SK-N-SH treated with all-trans-retinoic acid at 6 μM for 48 hours (cell line): Measurements from ENCODE around the gene SIK1.
"Not testable (repeated sequence)": the region's sequence is repeated elsewhere in the genome, so short reads cannot be mapped to it uniquely, and the experiment has no call there.

Experiments used
- PATZ1 ChIP-seq: fragments of 250-450 bp; sonication (Bioruptor Pico); IDR thresholded peaks from 2 replicates; pipeline ENCODE4 v1.8.0; 2020; ENCODE audit warnings: mild to moderate bottlenecking, moderate library complexity, borderline replicate concordance
- RARB ChIP-seq: fragments of 250-450 bp; sonication (Bioruptor Pico); IDR thresholded peaks from 2 replicates; pipeline ENCODE4 v1.8.0; 2021; ENCODE audit warnings: mild to moderate bottlenecking, moderate library complexity
- TOX ChIP-seq: fragments of 250-450 bp; sonication (Bioruptor Pico); IDR thresholded peaks from 2 replicates; pipeline ENCODE4 v1.8.0; 2021; ENCODE audit warnings: mild to moderate bottlenecking, moderate library complexity, borderline replicate concordance
- ZNF70 ChIP-seq: fragments of 450-650 bp; formaldehyde crosslinking; IDR thresholded peaks from 2 replicates; pipeline ENCODE4 v1.5.0; 2020; ENCODE audit warnings: mild to moderate bottlenecking, moderate library complexity
- ZNF8 ChIP-seq: fragments of 450-650 bp; formaldehyde crosslinking; IDR thresholded peaks from 2 replicates; pipeline ENCODE4 v1.5.0; 2020; ENCODE audit warnings: mild to moderate bottlenecking, moderate library complexity

- not testable (repeated sequence) for TF ChIP-seq ZNF8; TOX (CRISPR knock-in tag); RARB (CRISPR knock-in tag); ZNF70 (CRISPR knock-in tag); PATZ1 (CRISPR knock-in tag)
Measured at GRCh38 chr21:43454176-43454575, 27.2 kb upstream of the SIK1 start.
